H9 (cell line): ENCODE measurements around the gene GPR176. TPM values are rescaled to one million over a fixed set of nuclear protein-coding genes. Genes with fewer than 3 reads are reported as not detected.

ENCODE experiments used
- DNase-seq: peaks from one replicate; pipeline ENCODE4 v3.0.0-alpha.2; 2017
- H2AFZ ChIP-seq: one replicate; pipeline ENCODE4 v1.6.1; 2013; ENCODE audit warnings: mild to moderate bottlenecking, low read length, control low read depth, moderate library complexity
- H2AK5ac ChIP-seq: 2 replicates; pipeline ENCODE4 v1.6.1; 2013; ENCODE audit warnings: low read length, control low read depth, mixed read lengths; ENCODE audit not compliant: insufficient read length
- H2BK120ac ChIP-seq: one replicate; pipeline ENCODE4 v1.6.1; 2013; ENCODE audit warnings: low read depth, mild to moderate bottlenecking, low read length, control low read depth, inconsistent platforms; ENCODE audit not compliant: poor library complexity, severe bottlenecking
- H2BK12ac ChIP-seq: 2 replicates; pipeline ENCODE4 v1.6.1; 2013; ENCODE audit warnings: low read length, control low read depth, mixed read lengths, low read depth; ENCODE audit not compliant: insufficient read length
- H2BK15ac ChIP-seq: 2 replicates; pipeline ENCODE4 v1.6.1; 2013; ENCODE audit warnings: low read depth, low read length, control low read depth
- H2BK20ac ChIP-seq: one replicate; pipeline ENCODE4 v1.6.1; 2013; ENCODE audit warnings: low read depth, mild to moderate bottlenecking, low read length, control low read depth, inconsistent platforms; ENCODE audit not compliant: poor library complexity, severe bottlenecking
- H2BK5ac ChIP-seq: 2 replicates; pipeline ENCODE4 v1.6.1; 2013; ENCODE audit warnings: low read length, control low read depth, mixed read lengths; ENCODE audit not compliant: insufficient read length
- H3K14ac ChIP-seq: 2 replicates; pipeline ENCODE4 v1.6.1; 2013; ENCODE audit warnings: low read length, control low read depth; ENCODE audit not compliant: insufficient read depth
- H3K18ac ChIP-seq: 2 replicates; pipeline ENCODE4 v1.6.1; 2013; ENCODE audit warnings: low read depth, mild to moderate bottlenecking, mixed read lengths, low read length, control low read depth; ENCODE audit not compliant: insufficient read length
- H3K23ac ChIP-seq: 2 replicates; pipeline ENCODE4 v1.6.1; 2013; ENCODE audit warnings: low read length, control low read depth, mixed read lengths, low read depth; ENCODE audit not compliant: insufficient read length
- H3K23me2 ChIP-seq: 2 replicates; pipeline ENCODE4 v1.6.1; 2013; ENCODE audit warnings: low read depth, mild to moderate bottlenecking, mixed read lengths, low read length, control low read depth; ENCODE audit not compliant: insufficient read length, poor library complexity, severe bottlenecking
- H3K27ac ChIP-seq: 2 replicates; pipeline ENCODE4 v1.5.1; 2013; ENCODE audit warnings: low read length, control low read depth, mixed read lengths, low read depth; ENCODE audit not compliant: insufficient read length
- H3K27me3 ChIP-seq: 2 replicates; pipeline ENCODE4 v1.6.1; 2013; ENCODE audit warnings: low read length, control low read depth, inconsistent platforms; ENCODE audit not compliant: insufficient read depth
- H3K4ac ChIP-seq: 2 replicates; pipeline ENCODE4 v1.6.1; 2013; ENCODE audit warnings: low read depth, mild to moderate bottlenecking, control low read depth, inconsistent platforms, low read length, moderate library complexity
- H3K4me1 ChIP-seq: 2 replicates; pipeline ENCODE4 v1.6.1; 2013; ENCODE audit warnings: low read length, control low read depth, inconsistent platforms; ENCODE audit not compliant: insufficient read depth
- H3K4me2 ChIP-seq: 2 replicates; pipeline ENCODE4 v1.6.1; 2013; ENCODE audit warnings: low read length, control low read depth, mixed read lengths; ENCODE audit not compliant: insufficient read length, insufficient read depth
- H3K56ac ChIP-seq: 2 replicates; pipeline ENCODE4 v1.6.1; 2013; ENCODE audit warnings: low read depth, mild to moderate bottlenecking, mixed read lengths, low read length, control low read depth; ENCODE audit not compliant: insufficient read length
- H3K79me1 ChIP-seq: 2 replicates; pipeline ENCODE4 v1.6.1; 2013; ENCODE audit warnings: low read depth, mild to moderate bottlenecking, moderate library complexity, low read length, control low read depth, inconsistent platforms; ENCODE audit not compliant: insufficient read depth, poor library complexity, severe bottlenecking
- H3K79me2 ChIP-seq: 2 replicates; pipeline ENCODE4 v1.6.1; 2013; ENCODE audit warnings: low read length, control low read depth, inconsistent platforms; ENCODE audit not compliant: insufficient read depth
- H3K9ac ChIP-seq: 2 replicates; pipeline ENCODE4 v1.6.1; 2013; ENCODE audit warnings: low read length, control low read depth, mixed read lengths; ENCODE audit not compliant: insufficient read length; ENCODE audit errors: extremely low read depth
- H3K9me3 ChIP-seq: one replicate; pipeline ENCODE4 v1.6.1; 2013; ENCODE audit warnings: low read depth, low read length, inconsistent platforms; ENCODE audit not compliant: control insufficient read depth
- H3T11ph ChIP-seq: one replicate; pipeline ENCODE4 v1.6.1; 2013; ENCODE audit warnings: mild to moderate bottlenecking, low read length, control low read depth, inconsistent platforms
- H4K20me1 ChIP-seq: one replicate; pipeline ENCODE4 v1.6.1; 2013; ENCODE audit not compliant: control insufficient read depth, insufficient read length, insufficient read depth
- H4K5ac ChIP-seq: 2 replicates; pipeline ENCODE4 v1.6.1; 2013; ENCODE audit warnings: low read depth, mild to moderate bottlenecking, mixed read lengths, low read length, control low read depth; ENCODE audit not compliant: insufficient read length
- H4K8ac ChIP-seq: replicated peaks from 2 replicates; pipeline ENCODE4 v1.6.1; 2013; ENCODE audit warnings: low read length, control low read depth, mixed read lengths, low read depth; ENCODE audit not compliant: insufficient read length
- H4K91ac ChIP-seq: 2 replicates; pipeline ENCODE4 v1.6.1; 2013; ENCODE audit warnings: low read depth, mild to moderate bottlenecking, moderate library complexity, mixed read lengths, low read length, control low read depth; ENCODE audit not compliant: insufficient read length
- H3K27ac Mint-ChIP-seq, 3 experiments: 2 replicates in 2 of 3; 3 replicates in 1 of 3; pipeline ENCODE4 v1.8.0; 2020 to 2021; ENCODE audit warnings: mixed read lengths in 3 of 3, mild to moderate bottlenecking in 1 of 3, moderate library complexity in 1 of 3
- H3K27me3 Mint-ChIP-seq: 2 replicates; pipeline ENCODE4 v1.8.0; 2021; ENCODE audit warnings: low read depth, mild to moderate bottlenecking, moderate library complexity, mixed read lengths
- H3K36me3 Mint-ChIP-seq, 3 experiments: 2 replicates in 2 of 3; 3 replicates in 1 of 3; pipeline ENCODE4 v1.8.0; 2020 to 2021; ENCODE audit warnings: low read depth in 3 of 3, mixed read lengths in 3 of 3; ENCODE audit not compliant: insufficient read depth in 1 of 3
- H3K4me1 Mint-ChIP-seq, 2 experiments: 2 replicates each; pipeline ENCODE4 v1.8.0; 2020; ENCODE audit warnings: mixed read lengths in 2 of 2
- H3K4me3 Mint-ChIP-seq, 2 experiments: 2 replicates in 1 of 2; 3 replicates in 1 of 2; pipeline ENCODE4 v1.8.0; 2020 to 2021; ENCODE audit warnings: mild to moderate bottlenecking in 2 of 2, mixed read lengths in 2 of 2, moderate library complexity in 1 of 2
- H3K9me3 Mint-ChIP-seq, 2 experiments: 2 replicates in 1 of 2; 3 replicates in 1 of 2; pipeline ENCODE4 v1.8.0; 2020; ENCODE audit warnings: mild to moderate bottlenecking in 2 of 2, mixed read lengths in 2 of 2, moderate library complexity in 1 of 2
- CTCF ChIP-seq: fragments of 200-600 bp; sonication (generic); conservative IDR thresholded peaks from 3 replicates; pipeline ENCODE4 v1.8.0; 2021; ENCODE audit warnings: antibody characterized with exemption, mild to moderate bottlenecking
- WGBS: extraction: QIAGEN DNeasy Blood & Tissue Kit; methylation state at CpG from one replicate; pipeline ENCODE4 v1.1.7; 2013; ENCODE audit warnings: missing lambda C conversion rate, low lambda C conversion rate, mixed read lengths; ENCODE audit not compliant: insufficient read length; ENCODE audit errors: extremely low coverage; 5-methylcytosine and 5-hydroxymethylcytosine counted together
- total RNA-seq: library from RNA; stranded (reverse); gene quantifications from 2 replicates; pipeline ENCODE4 v1.2.1, GENCODE V29; 2021

The GPR176 gene
- total RNA-seq, 1 experiment from 2014 or later: 132 TPM

DNA sequence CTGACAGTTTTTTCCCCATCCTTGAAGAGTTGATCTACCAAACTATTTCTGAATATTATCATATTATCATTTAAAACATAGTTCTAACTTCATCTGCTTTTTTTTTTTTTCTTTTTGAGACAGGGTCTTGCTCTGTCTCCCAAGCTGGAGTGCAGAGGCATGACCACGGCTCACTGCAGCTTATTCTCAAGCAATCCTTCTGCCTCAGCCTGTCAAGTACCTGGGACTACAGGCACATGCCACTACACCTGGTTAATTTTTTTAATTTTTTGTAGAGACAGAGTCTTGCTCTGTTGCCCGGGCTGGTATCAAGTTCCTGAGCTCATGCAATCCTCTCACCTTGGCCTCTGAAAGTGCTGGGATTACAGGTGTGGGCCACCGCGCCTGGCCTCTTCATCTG lies 15.2 kb upstream of the GPR176 start:
- Histone ChIP-seq H3K23me2 (peaks cover 8% of the 10 kb centered on the region), H3K79me2 (peaks cover 12% of the 10 kb centered on the region; the same call in 1 of the 2 replicates), H4K91ac (no peak overlapping the region), H3K9ac (peak overlapping the region; percentile 77), H2BK120ac (no peak overlapping the region), H2BK20ac (no peak overlapping the region), H4K5ac (no peak overlapping the region), H3K27ac (no peak overlapping the region), H3K56ac (no peak overlapping the region), H3K14ac (no peak overlapping the region), H2AK5ac (no peak overlapping the region), H2BK15ac (no peak overlapping the region), H2BK12ac (no peak overlapping the region), H3T11ph (no peak overlapping the region), H3K4me1 (peaks cover 9% of the 10 kb centered on the region), H3K4me2 (peak overlapping the region; percentile 89), H3K18ac (no peak overlapping the region), H2AFZ (no peak overlapping the region), H3K4ac (no peak overlapping the region), H3K9me3 (no peaks in the 10 kb centered on the region), H4K8ac (no peak overlapping the region), H2BK5ac (no peak overlapping the region), H4K20me1 (no peaks in the 10 kb centered on the region), H3K27me3 (no peaks in the 10 kb centered on the region), H3K79me1 (peaks cover 6% of the 10 kb centered on the region), H3K23ac (no peak overlapping the region)
- peaks cover 18 to 32% (median 29%) of the 10 kb centered on the region in 3 experiments; a peak in 6 of 7 replicates for H3K36me3 Mint-ChIP-seq
- peak overlapping the region in 2 of 3 experiments; percentile 0 to 84; a peak in 2 of 7 replicates for H3K27ac Mint-ChIP-seq
- DNase-seq: no peak
- peak overlapping the region; percentile 85 to 93 for H3K4me3 Mint-ChIP-seq
- no peak for TF ChIP-seq CTCF
- no peaks in the 10 kb centered on the region for H3K27me3 Mint-ChIP-seq
- WGBS: no CpG with 5 or more reads among the region's 4 CpGs
- peaks cover 44 to 50% of the 10 kb centered on the region in 2 experiments for H3K4me1 Mint-ChIP-seq
- no peaks in the 10 kb centered on the region for H3K9me3 Mint-ChIP-seq
